Astrocyte (in vitro differentiated cells and primary cell): ENCODE measurements around the gene EMC8.

Experiments
- EZH2 ChIP-seq: IDR thresholded peaks from 2 replicates; pipeline ENCODE4 v1.6.1; 2012; ENCODE audit warnings: mild to moderate bottlenecking, low read length, inconsistent platforms; ENCODE audit not compliant: insufficient read depth
- TF ChIP-seq, protein P1 (sequence below): IDR thresholded peaks from 2 replicates; pipeline ENCODE4 v1.5.1; 2011; ENCODE audit warnings: low read depth, mild to moderate bottlenecking, inconsistent platforms, low read length, moderate library complexity; ENCODE audit not compliant: insufficient read depth

DNA sequence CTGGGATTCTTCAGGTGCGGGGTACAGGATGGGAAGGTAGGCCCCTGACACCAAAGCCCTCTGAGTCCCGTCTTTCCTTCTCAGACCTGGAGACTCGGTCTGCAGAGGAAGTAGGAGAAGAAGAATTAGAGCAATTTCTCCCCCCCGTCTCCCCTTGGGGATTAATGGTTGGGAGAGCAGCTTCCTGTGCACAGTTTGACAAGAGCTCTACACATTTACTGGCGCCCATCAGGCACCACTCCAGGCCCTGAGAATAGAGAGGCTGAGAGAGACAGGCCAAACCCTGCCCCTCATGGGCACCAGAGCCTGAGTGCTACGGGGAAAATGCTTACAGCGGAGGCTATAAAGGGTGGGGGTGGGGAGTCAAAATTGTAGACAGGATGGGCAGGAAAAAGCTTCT is 44.9 kb downstream of the EMC8 start:
- TF ChIP-seq, protein P1, sequence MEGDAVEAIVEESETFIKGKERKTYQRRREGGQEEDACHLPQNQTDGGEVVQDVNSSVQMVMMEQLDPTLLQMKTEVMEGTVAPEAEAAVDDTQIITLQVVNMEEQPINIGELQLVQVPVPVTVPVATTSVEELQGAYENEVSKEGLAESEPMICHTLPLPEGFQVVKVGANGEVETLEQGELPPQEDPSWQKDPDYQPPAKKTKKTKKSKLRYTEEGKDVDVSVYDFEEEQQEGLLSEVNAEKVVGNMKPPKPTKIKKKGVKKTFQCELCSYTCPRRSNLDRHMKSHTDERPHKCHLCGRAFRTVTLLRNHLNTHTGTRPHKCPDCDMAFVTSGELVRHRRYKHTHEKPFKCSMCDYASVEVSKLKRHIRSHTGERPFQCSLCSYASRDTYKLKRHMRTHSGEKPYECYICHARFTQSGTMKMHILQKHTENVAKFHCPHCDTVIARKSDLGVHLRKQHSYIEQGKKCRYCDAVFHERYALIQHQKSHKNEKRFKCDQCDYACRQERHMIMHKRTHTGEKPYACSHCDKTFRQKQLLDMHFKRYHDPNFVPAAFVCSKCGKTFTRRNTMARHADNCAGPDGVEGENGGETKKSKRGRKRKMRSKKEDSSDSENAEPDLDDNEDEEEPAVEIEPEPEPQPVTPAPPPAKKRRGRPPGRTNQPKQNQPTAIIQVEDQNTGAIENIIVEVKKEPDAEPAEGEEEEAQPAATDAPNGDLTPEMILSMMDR, result no peak
- TF ChIP-seq EZH2, result no peak
